EL (cell line): ENCODE data around the gene WFIKKN2.

ENCODE experiments used
- DNase-seq: peaks from one replicate; pipeline ENCODE4 v3.0.0-alpha.2; 2016

WFIKKN2 gene

GRCh38 chr17:50837286-50837979 is 2.0 kb downstream of the WFIKKN2 start:
- DNase-seq, result no peak

- no peak for DNase-seq
Observed at GRCh38 chr17:50837980-50838954, 2.9 kb downstream of the WFIKKN2 start.

GRCh38 chr17:50839591-50840310 is 4.4 kb downstream of the WFIKKN2 start:
- DNase-seq, result no peak

GRCh38 chr17:50840311-50840851 is 5.0 kb downstream of the WFIKKN2 start:
- no peak for DNase-seq

- DNase-seq, result no peak
Observed at GRCh38 chr17:50841277-50841948, 6.0 kb downstream of the WFIKKN2 start.

- peak; percentile 73 for DNase-seq
Observed at GRCh38 chr17:50841949-50842354, 6.6 kb downstream of the WFIKKN2 start.

- DNase-seq, result no peak
Observed at GRCh38 chr17:50842506-50843149, 7.2 kb downstream of the WFIKKN2 start.

GRCh38 chr17:50843150-50843905 is 7.9 kb downstream of the WFIKKN2 start:
- DNase-seq, result no peak

GRCh38 chr17:50844117-50844700 is 8.8 kb downstream of the WFIKKN2 start:
- DNase-seq, result no peak

- DNase-seq, result peak; percentile 65
Observed at GRCh38 chr17:50845240-50846147, 10.1 kb downstream of the WFIKKN2 start.

- DNase-seq, result no peak
Observed at GRCh38 chr17:50847566-50847965, 12.2 kb downstream of the WFIKKN2 start.

- DNase-seq, result no peak
Observed at GRCh38 chr17:50848039-50848438, 12.7 kb downstream of the WFIKKN2 start.

- DNase-seq, result no peak
Observed at GRCh38 chr17:50848711-50849110, 13.3 kb downstream of the WFIKKN2 start.

- no peak for DNase-seq
Observed at GRCh38 chr17:50850640-50851039, 15.3 kb downstream of the WFIKKN2 start.

- no peak for DNase-seq
Observed at GRCh38 chr17:50853015-50853615, 17.7 kb downstream of the WFIKKN2 start.

GRCh38 chr17:50853781-50854180 is 18.4 kb downstream of the WFIKKN2 start:
- DNase-seq, result no peak

GRCh38 chr17:50855708-50856330 is 20.4 kb downstream of the WFIKKN2 start:
- no peak for DNase-seq

- DNase-seq, result no peak
Observed at GRCh38 chr17:50856431-50856830, 21.0 kb downstream of the WFIKKN2 start.
